Measurements from ENCODE around the gene DNAJC5. TPM values are rescaled to one million over a fixed set of nuclear protein-coding genes. Genes with fewer than 3 reads are reported as not detected.

DNAJC5 gene
- total RNA-seq, 4 donors from 2014 or later = 41.3 to 137 (median 113) TPM

- H3K27ac ChIP-seq = no peak overlapping the region
- H3K4me3 ChIP-seq = no peak overlapping the region
- peaks cover 0 to 22% (median 0%) of the 10 kb centered on the region in 4 donors for H3K4me1 ChIP-seq
- no peaks in the 10 kb centered on the region for H3K9me3 ChIP-seq
- H3K27me3 ChIP-seq = no peaks in the 10 kb centered on the region
- H3K36me3 ChIP-seq = peaks cover 0 to 84% (median 0%) of the 10 kb centered on the region in 3 donors
- no peak for TF ChIP-seq CTCF (IDR thresholded peaks at IDR 0.05)
- TF ChIP-seq POLR2A (IDR thresholded peaks at IDR 0.05) = no peak
- DNase-seq = no peak
Observed at GRCh38 chr20:63881451-63882226, 13.3 kb upstream of the DNAJC5 start.

- no peak for TF ChIP-seq CTCF (IDR thresholded peaks at IDR 0.05)
- no peak for TF ChIP-seq POLR2A (IDR thresholded peaks at IDR 0.05)
- Histone ChIP-seq H3K27me3 (no peaks in the 10 kb centered on the region), H3K9me3 (no peaks in the 10 kb centered on the region), H3K4me1 (peaks cover 0 to 22% (median 0%) of the 10 kb centered on the region in 4 donors), H3K27ac (no peak overlapping the region), H3K4me3 (no peak overlapping the region), H3K36me3 (peaks cover 0 to 84% (median 0%) of the 10 kb centered on the region in 3 donors)
- no peak for DNase-seq
Observed at GRCh38 chr20:63882257-63883200, 12.4 kb upstream of the DNAJC5 start.

GRCh38 chr20:63883201-63883593 is 11.7 kb upstream of the DNAJC5 start:
- peaks cover 0 to 22% (median 0%) of the 10 kb centered on the region in 4 donors for H3K4me1 ChIP-seq
- H3K36me3 ChIP-seq = peaks cover 0 to 84% (median 0%) of the 10 kb centered on the region in 3 donors
- H3K27ac ChIP-seq = no peak overlapping the region
- no peaks in the 10 kb centered on the region for H3K9me3 ChIP-seq
- H3K27me3 ChIP-seq = no peaks in the 10 kb centered on the region
- no peak for TF ChIP-seq POLR2A (IDR thresholded peaks at IDR 0.05)
- no peak for TF ChIP-seq CTCF (IDR thresholded peaks at IDR 0.05)
- no peak for DNase-seq
- no peak overlapping the region for H3K4me3 ChIP-seq

- no peak overlapping the region for H3K4me3 ChIP-seq
- no peak overlapping the region for H3K27ac ChIP-seq
- peaks cover 0 to 80% (median 0%) of the 10 kb centered on the region in 3 donors for H3K36me3 ChIP-seq
- H3K4me1 ChIP-seq = peaks cover 0 to 34% (median 4%) of the 10 kb centered on the region in 4 donors
- DNase-seq = no peak
- no peaks in the 10 kb centered on the region for H3K9me3 ChIP-seq
- TF ChIP-seq CTCF (IDR thresholded peaks at IDR 0.05) (no peak), POLR2A (IDR thresholded peaks at IDR 0.05) (no peak)
- no peaks in the 10 kb centered on the region for H3K27me3 ChIP-seq
Observed at GRCh38 chr20:63884506-63885263, 10.2 kb upstream of the DNAJC5 start.
